ENCODE measurements around the gene SRR.

- TF ChIP-seq CTCF (conservative IDR thresholded peaks at IDR 0.05): no peak
- no peak for TF ChIP-seq EZH2 (IDR thresholded peaks at IDR 0.05; ENCODE audit: low read depth)
Measured at GRCh38 chr17:2368359-2368758, 64.6 kb downstream of the SRR start.
